Uterus (tissue), 2 donors: ENCODE data around the gene FBXO44.

Experiments used
- CTCF ChIP-seq, 4 experiments: fragments of 200-600 bp in 2 of 4; fragments of 450-650 bp in 2 of 4; sonication (generic) in 2 of 4; IDR thresholded peaks; one replicate each; pipeline ENCODE4 v1.5.1; 2016 to 2019; ENCODE audit warnings: antibody characterized with exemption in 4 of 4, mild to moderate bottlenecking in 2 of 4, moderate library complexity in 1 of 4
- POLR2A ChIP-seq, 2 donors: fragments of 450-650 bp; IDR thresholded peaks; one replicate each; pipeline ENCODE4 v1.6.1; 2016; ENCODE audit warnings: antibody characterized with exemption in 2 of 2, mild to moderate bottlenecking in 1 of 2, moderate library complexity in 1 of 2

GRCh38 chr1:11620924-11621323 lies 33.8 kb upstream of the FBXO44 start:
- no peak for TF ChIP-seq CTCF (IDR thresholded peaks at IDR 0.05)
- TF ChIP-seq POLR2A (IDR thresholded peaks at IDR 0.05): no peak
